Astrocyte (in vitro differentiated cells and primary cell): ENCODE measurements around the gene TAF1C.

Experiments used
- EZH2 ChIP-seq: IDR thresholded peaks from 2 replicates; pipeline ENCODE4 v1.6.1; 2012; ENCODE audit warnings: mild to moderate bottlenecking, low read length, inconsistent platforms; ENCODE audit not compliant: insufficient read depth
- TF ChIP-seq, protein P1 (sequence below): IDR thresholded peaks from 2 replicates; pipeline ENCODE4 v1.5.1; 2011; ENCODE audit warnings: low read depth, mild to moderate bottlenecking, inconsistent platforms, low read length, moderate library complexity; ENCODE audit not compliant: insufficient read depth

DNA sequence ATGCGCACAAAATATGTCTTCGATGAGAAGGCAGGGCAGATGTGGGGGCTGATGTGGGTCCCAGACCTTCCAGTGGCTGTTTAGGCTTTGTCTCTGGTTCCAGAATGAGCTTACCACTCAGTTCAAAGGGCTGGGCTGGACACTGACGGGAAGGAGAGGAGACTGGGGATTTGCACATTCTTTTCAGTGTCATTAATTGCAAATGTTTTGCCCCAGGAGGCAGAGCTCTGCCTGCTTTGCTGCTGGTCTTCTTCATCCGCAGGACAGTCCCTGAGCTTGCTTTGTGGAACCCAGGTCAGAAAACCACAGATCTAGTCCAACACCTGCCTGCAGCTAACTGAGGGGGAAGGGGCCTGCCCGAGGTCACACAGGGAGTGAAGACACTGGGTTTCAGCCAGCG, 32.1 kb upstream of the TAF1C start:
- TF ChIP-seq, protein P1, sequence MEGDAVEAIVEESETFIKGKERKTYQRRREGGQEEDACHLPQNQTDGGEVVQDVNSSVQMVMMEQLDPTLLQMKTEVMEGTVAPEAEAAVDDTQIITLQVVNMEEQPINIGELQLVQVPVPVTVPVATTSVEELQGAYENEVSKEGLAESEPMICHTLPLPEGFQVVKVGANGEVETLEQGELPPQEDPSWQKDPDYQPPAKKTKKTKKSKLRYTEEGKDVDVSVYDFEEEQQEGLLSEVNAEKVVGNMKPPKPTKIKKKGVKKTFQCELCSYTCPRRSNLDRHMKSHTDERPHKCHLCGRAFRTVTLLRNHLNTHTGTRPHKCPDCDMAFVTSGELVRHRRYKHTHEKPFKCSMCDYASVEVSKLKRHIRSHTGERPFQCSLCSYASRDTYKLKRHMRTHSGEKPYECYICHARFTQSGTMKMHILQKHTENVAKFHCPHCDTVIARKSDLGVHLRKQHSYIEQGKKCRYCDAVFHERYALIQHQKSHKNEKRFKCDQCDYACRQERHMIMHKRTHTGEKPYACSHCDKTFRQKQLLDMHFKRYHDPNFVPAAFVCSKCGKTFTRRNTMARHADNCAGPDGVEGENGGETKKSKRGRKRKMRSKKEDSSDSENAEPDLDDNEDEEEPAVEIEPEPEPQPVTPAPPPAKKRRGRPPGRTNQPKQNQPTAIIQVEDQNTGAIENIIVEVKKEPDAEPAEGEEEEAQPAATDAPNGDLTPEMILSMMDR, result no peak
- no peak for TF ChIP-seq EZH2
